ENCODE data around the gene SET. TPM values are rescaled to one million over a fixed set of nuclear protein-coding genes. Genes with fewer than 3 reads are reported as not detected.
A peak's percentile ranks its signal among the peaks of the same experiment; 100 is the strongest.

SET gene
- total RNA-seq, 1 experiment from 2014 or later = 745 TPM

GRCh38 chr9:128703616-128704355 lies 14.8 kb downstream of the SET start:
- Mint-ChIP-seq H3K27ac (ENCODE audit: unreplicated experiment) (no peak overlapping the region), H3K36me3 (ENCODE audit: insufficient read depth, unreplicated experiment) (peaks cover 21% of the 10 kb centered on the region), H3K4me3 (ENCODE audit: unreplicated experiment) (no peak overlapping the region), H3K9me3 (ENCODE audit: unreplicated experiment) (no peaks in the 10 kb centered on the region), H3K27me3 (ENCODE audit: insufficient read depth, unreplicated experiment) (no peaks in the 10 kb centered on the region), H3K4me1 (ENCODE audit: low read depth, unreplicated experiment) (no peaks in the 10 kb centered on the region)
- Histone ChIP-seq H3K27me3 (replicated peaks; ENCODE audit: control insufficient read depth, insufficient read depth, low read length) (no peaks in the 10 kb centered on the region), H3K9me3 (no peaks in the 10 kb centered on the region), H3K36me3 (ENCODE audit: control insufficient read depth, insufficient read depth, low read length) (no peaks in the 10 kb centered on the region), H3K4me1 (no peaks in the 10 kb centered on the region), H3K4me3 (ENCODE audit: low read depth, low read length) (no peak overlapping the region)
- BruUV-seq (replicated peaks) = no TSS peak
- peak in 1 of 2 experiments; percentile 31 for DNase-seq
- ChIA-PET CTCF (no interaction called here), POLR2A (no interaction called here)
- intact Hi-C loops (cut with micrococcal nuclease; ENCODE audit: unreplicated experiment) = no loop called here
- no peak for TF ChIP-seq CTCF (IDR thresholded peaks at IDR 0.05; ENCODE audit: insufficient read depth in 1 of 2, low read depth in 1 of 2, low read length in 1 of 2, severe bottlenecking in 1 of 2, unreplicated experiment in 1 of 2)

GRCh38 chr9:128704356-128704670 lies 15.3 kb downstream of the SET start:
- intact Hi-C loops (cut with micrococcal nuclease; ENCODE audit: unreplicated experiment) = no loop called here
- no peak for DNase-seq
- no peaks in the 10 kb centered on the region for H3K9me3 ChIP-seq
- Mint-ChIP-seq H3K4me3 (ENCODE audit: unreplicated experiment) (no peak overlapping the region), H3K36me3 (ENCODE audit: insufficient read depth, unreplicated experiment) (peaks cover 21% of the 10 kb centered on the region), H3K4me1 (ENCODE audit: low read depth, unreplicated experiment) (no peaks in the 10 kb centered on the region), H3K27me3 (ENCODE audit: insufficient read depth, unreplicated experiment) (no peaks in the 10 kb centered on the region), H3K27ac (ENCODE audit: unreplicated experiment) (no peak overlapping the region), H3K9me3 (ENCODE audit: unreplicated experiment) (no peaks in the 10 kb centered on the region)
- no peak for TF ChIP-seq CTCF (IDR thresholded peaks at IDR 0.05; ENCODE audit: insufficient read depth in 1 of 2, low read depth in 1 of 2, low read length in 1 of 2, severe bottlenecking in 1 of 2, unreplicated experiment in 1 of 2)
- CTCF ChIA-PET = no interaction called here
- no peaks in the 10 kb centered on the region for H3K27me3 ChIP-seq (replicated peaks; ENCODE audit: control insufficient read depth, insufficient read depth, low read length)
- no peak overlapping the region for H3K4me3 ChIP-seq (ENCODE audit: low read depth, low read length)
- no peaks in the 10 kb centered on the region for H3K36me3 ChIP-seq (ENCODE audit: control insufficient read depth, insufficient read depth, low read length)
- no peaks in the 10 kb centered on the region for H3K4me1 ChIP-seq
- POLR2A ChIA-PET = no interaction called here
- no TSS peak for BruUV-seq (replicated peaks)

GRCh38 chr9:128705051-128705965 lies 16.3 kb downstream of the SET start:
- Histone ChIP-seq H3K4me1 (no peaks in the 10 kb centered on the region), H3K36me3 (ENCODE audit: control insufficient read depth, insufficient read depth, low read length) (no peaks in the 10 kb centered on the region), H3K4me3 (ENCODE audit: low read depth, low read length) (no peak overlapping the region), H3K9me3 (no peaks in the 10 kb centered on the region), H3K27me3 (replicated peaks; ENCODE audit: control insufficient read depth, insufficient read depth, low read length) (no peaks in the 10 kb centered on the region)
- no peak overlapping the region for H3K4me3 Mint-ChIP-seq (ENCODE audit: unreplicated experiment)
- BruUV-seq (replicated peaks) = no TSS peak
- H3K27ac Mint-ChIP-seq (ENCODE audit: unreplicated experiment) = no peak overlapping the region
- H3K4me1 Mint-ChIP-seq (ENCODE audit: low read depth, unreplicated experiment) = no peaks in the 10 kb centered on the region
- H3K27me3 Mint-ChIP-seq (ENCODE audit: insufficient read depth, unreplicated experiment) = no peaks in the 10 kb centered on the region
- intact Hi-C loops (cut with micrococcal nuclease; ENCODE audit: unreplicated experiment) = no loop called here
- peak in 1 of 2 experiments; percentile 26 for DNase-seq
- POLR2A ChIA-PET = interaction anchor here (0.5 kb wide), 1 partner anchor 23 kb away, joined by 5 read pairs; no protein-coding TSS in a partner anchor
- CTCF ChIA-PET = interaction anchor here (0.5 kb wide), 1 partner anchor 327 kb away, joined by 7 read pairs; no protein-coding TSS in a partner anchor
- peaks cover 21% of the 10 kb centered on the region for H3K36me3 Mint-ChIP-seq (ENCODE audit: insufficient read depth, unreplicated experiment)
- no peak for TF ChIP-seq CTCF (IDR thresholded peaks at IDR 0.05; ENCODE audit: insufficient read depth in 1 of 2, low read depth in 1 of 2, low read length in 1 of 2, severe bottlenecking in 1 of 2, unreplicated experiment in 1 of 2)
- no peaks in the 10 kb centered on the region for H3K9me3 Mint-ChIP-seq (ENCODE audit: unreplicated experiment)

Measured in Caco-2 (cell line).